GM18870 (cell line): ENCODE data around the gene UVSSA.

Experiments
- ATAC-seq: cut with Tn5 transposase; IDR thresholded peaks from one replicate; pipeline ENCODE4 v1.9.1; 2021; ENCODE audit warnings: moderate library complexity; ENCODE audit not compliant: unreplicated experiment

Gene UVSSA

DNA sequence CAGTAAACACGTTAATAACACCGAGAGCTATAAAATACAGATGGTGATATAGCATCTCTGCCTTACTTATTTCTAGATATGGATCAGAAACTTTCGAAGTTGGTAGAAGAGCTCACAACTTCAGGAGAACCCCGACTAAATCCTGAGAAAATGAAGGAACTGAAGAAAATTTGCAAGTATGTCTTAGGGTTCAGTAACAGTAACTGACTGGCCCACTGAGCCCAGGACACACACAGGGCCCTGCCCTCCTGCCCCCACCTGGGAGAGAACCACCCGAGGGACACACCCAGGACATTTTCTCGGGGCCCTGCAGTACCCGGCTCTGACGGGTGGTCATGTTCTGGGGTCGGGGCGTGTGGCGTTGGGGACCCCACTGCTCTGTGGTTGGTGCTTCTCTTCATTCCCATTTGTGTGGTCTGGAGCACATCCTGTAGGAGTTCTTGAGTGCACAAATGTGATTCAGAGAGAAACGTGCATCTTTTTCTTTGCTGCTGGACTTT is 1.1 kb downstream of the UVSSA start:
- no peak for ATAC-seq

DNA sequence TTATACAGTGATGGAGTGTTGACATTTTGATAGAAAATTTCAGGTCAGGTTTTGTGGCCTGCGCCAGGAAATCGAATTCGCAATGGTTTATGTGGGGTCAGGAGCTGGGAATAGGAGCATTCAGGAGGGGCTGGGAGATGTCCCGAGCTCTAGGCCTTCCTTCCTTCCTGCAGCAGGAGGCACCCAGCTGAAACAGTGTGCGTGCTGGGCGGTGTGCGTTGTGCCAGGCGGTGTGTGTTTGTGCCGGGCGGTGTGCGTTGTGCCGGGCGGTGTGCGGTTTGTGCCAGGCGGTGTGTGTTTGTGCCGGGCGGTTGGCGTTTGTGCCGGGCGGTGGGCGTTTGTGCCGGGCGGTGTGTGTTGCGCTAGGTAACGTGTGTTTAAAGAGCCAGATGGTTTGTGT is 1.7 kb downstream of the UVSSA start:
- no peak for ATAC-seq

DNA sequence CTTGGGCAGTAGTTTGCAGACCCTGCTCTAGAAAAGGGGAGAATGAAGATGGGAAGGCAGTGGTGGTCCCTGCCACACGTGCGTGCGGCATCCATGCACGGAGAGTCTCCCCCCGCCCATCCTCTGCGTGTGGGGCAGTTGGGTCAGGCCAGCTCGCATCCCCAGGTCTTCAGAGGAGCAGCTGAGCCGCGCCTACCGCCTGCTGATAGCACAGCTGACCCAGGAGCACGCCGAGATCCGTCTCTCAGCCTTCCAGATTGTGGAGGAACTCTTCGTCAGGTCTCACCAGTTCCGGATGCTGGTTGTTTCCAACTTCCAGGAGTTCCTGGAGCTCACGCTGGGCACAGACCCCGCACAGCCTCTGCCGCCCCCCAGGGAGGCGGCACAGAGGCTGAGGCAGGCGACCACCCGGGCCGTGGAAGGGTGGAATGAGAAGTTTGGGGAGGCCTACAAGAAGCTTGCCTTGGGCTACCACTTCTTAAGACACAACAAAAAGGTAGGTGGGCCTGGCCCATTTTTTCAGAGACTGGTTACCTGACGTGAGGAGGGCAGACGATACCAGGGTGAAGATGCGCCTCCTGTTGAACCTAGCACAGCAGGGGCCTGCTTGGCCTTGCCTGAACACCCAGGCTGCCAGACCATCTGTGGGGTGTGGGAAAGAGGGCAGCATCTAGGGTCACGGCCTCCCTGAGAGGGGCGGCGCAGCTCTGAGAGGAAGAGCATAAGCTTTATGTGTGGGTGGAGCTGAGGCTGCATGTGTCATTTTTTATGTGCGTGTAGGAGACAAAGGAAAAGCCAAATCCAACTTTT is 2.6 kb downstream of the UVSSA start:
- ATAC-seq, result no peak

DNA sequence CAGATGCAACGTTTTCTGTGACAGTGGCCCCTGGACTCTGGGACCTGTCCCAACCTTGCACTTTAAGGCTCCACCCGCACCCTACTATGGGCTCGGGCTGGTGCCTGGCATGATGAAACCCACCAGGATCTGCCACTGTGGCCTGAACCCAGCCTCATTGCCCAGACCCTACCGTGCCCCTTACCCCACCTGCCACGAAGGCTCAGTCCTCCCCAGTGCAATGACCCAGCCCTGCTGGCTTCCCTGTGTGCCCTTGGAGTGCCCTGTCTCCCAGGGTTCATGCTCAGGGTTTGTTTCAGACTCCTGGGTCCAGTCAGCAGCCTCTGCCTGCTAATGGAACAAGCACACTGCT is 3.1 kb downstream of the UVSSA start:
- ATAC-seq, result no peak

DNA sequence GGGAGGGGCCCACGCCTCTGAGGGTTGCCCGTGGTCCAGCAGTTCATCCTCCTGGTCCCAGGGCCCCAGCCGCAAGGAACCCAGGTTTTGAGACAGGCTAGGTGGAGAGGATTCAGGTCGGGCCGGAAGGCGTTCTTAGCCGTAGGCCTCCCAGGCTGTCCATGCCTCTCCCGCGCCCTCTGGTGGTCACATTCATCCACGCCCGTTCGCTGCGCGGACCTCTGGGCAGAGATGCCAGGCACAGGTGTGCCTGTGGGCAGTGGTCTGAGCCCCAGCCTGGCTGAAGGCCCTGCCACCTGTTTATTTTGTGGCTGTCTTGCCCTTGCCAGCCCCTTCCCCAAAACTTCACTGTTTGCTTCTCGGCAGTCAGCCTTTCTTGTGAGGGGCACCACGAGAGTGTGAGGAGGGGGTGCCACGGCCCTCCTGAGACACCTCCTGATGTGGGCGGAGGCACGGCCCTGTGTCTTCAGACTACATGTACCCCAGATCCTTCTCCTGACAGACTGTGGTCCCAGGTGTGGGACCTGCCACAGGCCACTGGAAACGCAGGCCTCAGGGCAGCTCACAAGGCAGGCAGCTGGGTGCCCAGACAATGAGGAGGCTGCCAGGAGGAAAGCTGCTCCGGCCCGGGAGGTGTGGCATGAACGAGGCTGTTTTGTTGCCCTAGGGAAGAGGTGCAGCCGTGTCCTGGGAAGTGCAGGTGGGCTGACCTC is 5.0 kb downstream of the UVSSA start:
- ATAC-seq, result no peak

DNA sequence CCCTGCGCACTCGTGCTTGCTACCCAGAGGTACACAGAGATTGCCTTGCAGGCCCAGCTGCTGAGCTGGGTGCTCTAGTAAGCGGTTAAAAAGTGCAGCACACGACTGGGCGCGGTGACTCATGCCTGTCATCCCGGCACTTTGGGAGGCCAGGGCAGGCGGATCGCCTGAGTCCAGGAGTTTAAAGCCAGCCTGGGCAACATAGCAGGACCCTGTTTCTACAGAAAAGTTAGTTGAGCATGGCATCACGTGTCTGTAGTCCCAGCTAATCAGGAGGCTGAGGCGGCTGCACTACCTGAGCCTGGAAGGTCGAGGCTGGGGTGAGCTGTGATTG is 5.5 kb downstream of the UVSSA start:
- no peak for ATAC-seq

DNA sequence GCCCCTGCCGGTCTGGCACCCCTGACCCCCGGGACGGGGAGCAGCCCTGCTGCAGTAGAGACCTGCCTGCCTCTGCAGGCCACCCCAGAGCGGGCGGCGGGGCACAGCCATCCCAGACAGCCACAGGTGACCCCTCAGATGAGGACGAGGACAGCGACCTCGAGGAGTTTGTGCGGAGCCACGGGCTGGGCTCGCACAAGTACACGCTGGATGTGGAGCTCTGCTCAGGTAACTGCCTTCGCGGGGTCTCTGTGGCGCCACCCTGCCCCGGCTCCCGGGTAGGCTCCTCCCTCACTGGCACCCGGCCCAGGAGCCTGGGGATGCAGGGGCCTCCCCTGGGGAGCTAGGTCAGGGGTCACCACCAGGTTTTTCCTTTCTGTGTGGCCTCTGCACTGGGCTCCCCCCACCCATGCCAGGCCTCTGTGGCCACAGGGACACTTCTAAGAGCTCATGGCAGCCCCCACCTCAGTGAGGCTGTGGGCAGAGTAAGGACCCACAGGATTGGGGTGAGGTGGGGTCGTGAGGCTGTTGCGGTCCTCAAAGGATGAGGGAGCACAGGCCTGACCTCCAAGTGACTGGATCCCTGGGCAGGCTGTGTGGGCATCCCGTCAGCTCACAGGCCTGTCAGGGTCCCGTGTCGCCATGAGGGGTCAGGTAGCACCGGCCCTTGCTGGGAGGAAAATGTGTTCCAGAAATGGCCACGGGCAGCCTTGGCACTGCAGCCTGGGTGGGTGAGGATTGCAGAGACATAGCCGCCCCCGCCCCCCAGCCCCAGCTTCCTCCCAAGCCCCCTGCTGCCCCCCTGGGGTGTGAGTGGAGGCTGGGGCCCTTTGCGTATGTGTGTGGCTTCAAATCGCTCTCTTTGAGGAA is 6.4 kb downstream of the UVSSA start:
- no peak for ATAC-seq

DNA sequence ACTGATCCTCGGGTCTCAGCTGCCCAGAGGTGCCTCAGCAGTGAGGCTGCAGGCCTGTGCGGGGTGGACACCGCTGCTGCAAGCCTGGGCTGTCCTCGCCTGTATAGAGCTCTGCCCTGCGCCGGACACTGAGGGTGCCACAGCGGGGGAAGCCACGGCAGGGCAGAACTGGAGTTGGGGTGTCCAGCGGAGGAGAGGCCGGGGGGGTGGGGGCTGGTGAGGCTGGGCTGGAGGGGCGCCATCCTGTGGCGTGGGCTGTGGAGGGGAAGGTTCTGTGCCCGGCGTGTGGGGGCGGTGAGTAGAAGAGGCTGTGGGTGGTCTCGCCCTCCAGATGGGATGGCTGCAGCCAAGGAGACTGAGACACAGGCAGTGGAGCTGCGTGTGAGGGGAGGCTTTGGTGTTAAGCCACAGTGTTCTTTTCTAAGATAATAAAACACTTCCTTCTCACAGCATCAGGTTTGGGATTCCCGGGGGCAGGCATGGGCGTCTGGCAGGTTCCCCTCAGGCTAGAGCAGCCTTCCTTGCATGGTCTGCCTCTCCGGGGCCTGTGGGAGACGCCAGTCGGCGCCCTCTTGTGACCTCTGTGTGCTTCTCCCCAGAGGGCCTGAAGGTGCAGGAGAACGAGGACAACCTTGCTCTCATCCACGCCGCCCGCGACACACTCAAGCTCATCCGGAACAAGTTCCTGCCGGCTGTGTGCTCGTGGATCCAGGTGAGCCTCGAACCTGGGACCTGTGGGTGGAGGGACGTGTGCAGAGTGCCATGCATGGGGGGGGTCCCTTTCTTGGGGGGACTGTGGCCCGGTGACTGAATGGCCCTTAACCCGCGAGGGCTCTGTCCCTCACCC is 7.4 kb downstream of the UVSSA start:
- ATAC-seq, result no peak

DNA sequence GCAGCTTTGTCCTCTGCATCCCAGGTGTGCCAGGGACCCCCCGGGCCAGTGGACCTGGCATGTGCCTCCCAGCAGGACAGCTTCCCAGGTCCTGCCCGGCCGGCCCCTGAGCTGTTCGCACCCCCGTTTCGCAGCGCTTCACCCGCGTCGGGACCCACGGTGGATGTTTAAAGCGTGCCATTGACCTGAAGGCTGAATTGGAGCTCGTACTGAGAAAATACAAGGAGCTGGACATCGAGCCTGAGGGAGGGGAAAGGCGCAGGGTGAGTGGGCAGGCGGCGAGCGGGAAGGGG is 7.9 kb downstream of the UVSSA start:
- no peak for ATAC-seq

DNA sequence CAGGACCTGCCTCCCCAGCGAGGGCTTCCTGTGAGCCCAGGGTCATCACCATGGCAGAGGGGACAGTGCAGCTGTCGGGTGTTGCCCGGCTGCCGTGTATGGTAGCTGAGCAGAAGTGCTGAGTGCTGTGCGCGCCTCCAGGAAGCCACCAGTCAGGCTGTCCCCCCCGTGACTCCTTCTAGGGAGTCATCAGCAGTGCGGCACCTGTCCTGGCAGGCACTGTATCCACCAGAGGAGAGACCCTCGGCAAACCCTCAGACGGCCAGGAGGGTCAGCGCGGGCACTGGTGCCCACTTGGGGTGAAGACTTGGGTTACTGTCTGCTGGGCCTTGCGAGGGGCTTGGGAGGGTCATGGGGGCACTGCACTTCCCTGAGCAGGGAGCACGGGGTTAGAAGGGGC is 8.4 kb downstream of the UVSSA start:
- no peak for ATAC-seq

DNA sequence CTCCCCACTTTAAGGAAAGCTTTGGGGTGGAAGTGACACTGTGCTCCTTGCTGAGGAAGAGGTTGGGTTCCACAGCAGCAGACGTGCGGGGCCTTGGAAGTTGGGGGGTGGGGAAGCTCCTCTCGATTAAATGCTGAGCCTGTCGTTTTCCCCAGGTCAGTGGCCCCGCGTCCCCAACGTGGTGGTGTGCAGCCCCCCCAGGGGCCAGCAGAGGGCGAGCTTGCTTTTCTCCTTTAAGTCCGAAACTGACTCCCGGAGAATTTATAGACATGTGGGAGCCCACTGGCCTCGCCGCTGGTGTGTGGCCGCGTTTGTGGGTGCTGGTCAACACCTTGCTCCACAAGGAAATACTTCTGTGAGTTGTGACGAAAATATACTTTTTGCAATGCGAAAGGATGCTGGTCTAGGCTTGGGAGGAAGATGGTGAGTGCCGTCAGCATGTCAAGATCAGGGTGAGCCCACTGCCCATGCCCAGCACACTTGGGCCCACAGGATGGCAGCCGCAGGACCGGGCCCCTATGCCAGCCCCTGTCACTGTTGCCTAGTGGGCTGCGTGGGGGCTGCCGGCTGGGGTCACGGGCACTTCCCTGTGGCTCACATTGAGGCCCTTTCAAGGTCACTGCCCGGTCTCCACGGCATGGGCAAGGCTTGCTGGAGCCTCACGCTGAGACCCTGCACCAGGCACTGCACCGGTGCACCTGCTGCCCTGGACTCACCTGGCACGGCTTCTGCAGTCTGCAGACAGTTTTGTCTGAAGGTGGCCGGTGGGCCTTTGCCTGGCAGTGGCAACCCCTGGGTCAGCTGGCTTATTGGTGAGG is 9.4 kb downstream of the UVSSA start:
- ATAC-seq, result no peak

DNA sequence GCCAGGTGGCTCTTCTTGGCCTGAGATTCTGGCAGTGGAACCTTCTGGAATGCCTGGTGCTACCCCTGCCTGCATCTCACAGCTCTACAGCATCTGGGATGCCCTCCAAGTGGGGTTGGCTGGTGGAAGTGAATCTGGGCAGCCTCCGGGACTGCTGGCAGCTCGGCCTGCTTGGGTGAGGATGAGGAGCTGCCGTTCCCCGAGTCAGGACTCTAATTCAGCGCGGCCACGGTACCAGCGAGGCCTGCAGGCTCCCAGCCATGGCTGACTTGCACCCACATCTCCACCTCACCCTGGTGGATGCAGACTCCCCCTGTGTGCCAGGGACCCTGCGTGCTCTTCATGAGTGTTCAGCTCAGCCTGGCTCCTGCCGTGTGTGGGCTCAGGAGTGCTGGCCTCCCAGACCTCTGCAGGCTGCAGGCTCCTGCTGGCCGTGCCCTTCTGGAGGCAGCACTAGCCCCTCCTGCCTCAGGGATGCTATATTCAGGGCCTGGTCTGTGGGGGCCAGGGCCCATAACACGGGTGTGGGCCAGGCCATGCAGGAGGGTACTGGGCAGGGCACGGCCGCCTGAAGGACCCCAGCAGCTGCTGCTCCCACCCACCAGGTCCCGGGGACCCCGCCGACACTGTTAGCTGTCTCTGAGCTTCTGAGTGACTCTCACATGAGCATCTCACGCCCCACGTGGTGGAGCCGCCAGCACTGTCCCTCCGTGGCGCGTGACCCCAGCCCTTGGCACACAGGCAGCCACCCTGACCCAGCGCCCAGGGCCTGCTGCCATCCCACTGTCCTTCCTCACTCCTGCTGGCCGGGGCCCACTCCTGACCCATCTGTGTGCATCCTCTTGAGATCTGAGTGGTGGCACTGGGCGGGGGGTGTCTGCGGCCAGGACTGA is 10.6 kb downstream of the UVSSA start:
- ATAC-seq, result no peak

DNA sequence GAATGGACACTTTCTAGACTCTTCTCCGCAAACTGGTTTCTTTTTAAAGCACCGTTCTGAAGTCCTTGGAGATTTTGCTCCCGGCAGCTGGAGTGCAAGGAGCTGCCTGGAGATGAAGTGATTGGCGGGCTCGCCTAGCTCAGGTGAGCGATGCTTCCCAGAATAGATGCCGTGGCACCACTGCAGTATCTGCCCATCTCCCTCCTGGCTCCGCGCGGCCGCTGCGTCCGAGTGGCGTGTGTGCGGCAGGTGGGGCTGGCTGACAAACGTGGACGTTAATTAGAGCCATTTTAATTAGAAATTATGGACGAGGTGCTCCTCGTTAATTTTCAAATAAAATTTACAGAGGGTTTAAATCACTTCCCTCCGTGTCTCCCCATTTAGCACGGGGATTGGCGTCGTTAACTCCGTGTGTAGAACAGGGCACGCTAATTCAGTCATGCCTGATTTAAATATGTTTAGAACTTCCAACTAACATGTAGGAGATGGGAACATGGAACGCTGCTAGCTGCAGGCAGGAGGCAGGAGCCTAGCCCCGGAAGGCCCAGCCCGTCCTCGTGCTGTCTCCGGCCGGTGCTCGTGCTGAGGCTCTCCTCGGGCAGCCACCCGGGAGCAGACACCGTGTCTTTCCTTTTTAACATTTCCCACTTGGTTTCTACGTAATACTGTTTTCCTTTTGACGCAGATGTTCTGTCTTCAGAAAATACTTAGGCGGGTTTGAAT is 11.6 kb downstream of the UVSSA start:
- ATAC-seq, result no peak

DNA sequence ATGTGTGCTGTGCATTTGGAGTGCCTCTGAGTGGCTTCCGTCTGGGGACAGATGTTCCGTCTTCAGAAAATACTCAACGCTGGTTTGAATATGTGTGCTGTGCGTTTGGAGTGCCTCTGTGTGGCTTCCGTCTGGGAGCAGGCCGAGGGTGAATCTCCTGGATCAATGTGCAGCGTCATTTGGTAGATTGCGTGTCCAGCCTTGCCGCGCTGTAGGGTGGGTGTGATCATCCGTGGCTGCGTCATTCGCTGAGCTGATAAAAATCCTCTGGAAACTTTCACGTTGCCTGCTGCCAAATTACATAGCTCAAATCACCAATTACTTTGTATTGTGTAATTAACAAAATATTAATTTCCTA is 12.1 kb downstream of the UVSSA start:
- no peak for ATAC-seq

DNA sequence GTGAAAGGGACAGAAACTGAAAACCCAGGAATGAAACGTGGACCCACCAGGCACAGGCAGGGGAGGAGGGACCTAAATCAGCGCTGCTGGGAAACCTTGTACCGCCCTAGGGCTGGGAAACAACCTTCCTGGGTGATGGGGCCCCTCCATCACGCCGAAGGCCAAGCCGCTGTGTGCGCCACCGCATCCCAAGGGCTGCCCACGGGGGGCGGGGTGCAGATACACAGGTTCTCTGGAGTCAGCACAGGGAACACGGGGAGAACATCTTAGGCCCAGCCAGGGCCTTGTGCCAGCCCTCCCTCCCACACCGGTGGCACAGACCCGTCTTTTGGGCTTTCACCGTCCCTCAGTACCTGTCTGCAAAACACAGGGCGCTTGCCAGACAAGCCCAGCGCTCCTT is 13.0 kb downstream of the UVSSA start:
- no peak for ATAC-seq

DNA sequence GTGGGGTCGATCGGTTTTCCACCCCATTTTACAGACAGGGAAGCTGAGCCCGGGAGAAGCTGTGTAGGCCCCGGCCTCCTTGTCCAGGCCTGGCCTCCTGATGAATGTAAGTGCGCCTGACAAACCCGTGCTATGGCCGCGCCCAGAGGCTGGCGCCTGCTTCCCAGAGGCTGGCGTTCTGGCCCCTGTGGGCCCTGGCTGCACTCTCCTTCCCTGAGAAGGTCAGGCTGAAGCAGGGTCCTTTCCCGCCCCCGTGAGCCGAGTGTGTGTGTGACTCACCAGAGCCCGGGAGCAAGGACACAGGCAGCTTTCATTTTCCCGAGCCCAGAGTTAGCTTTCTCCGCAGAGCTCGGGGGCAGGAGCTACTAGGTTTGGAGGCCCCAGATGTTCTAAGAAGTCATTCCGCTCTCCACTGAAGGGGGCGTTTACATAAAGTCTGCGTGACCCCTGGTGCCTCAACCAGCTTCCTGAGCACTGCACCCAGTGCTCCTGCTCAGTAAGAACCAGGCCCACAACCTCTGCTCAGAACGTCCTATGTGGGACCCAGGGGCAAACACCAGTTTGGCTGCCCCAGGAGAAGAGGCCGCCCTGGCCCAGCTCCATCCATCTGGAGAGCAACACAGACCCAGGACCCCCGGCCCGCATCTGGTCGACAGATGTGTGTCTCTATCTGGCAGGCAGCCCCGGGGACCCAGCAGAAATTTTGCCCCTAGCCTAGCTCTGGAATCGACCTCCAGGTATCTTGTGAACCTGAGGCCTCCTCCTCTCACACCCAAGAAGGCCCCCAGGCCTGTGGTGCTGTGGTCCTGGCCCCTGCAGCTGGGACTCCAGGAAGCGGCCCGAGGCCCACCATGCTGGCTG is 13.6 kb downstream of the UVSSA start:
- ATAC-seq, result no peak

DNA sequence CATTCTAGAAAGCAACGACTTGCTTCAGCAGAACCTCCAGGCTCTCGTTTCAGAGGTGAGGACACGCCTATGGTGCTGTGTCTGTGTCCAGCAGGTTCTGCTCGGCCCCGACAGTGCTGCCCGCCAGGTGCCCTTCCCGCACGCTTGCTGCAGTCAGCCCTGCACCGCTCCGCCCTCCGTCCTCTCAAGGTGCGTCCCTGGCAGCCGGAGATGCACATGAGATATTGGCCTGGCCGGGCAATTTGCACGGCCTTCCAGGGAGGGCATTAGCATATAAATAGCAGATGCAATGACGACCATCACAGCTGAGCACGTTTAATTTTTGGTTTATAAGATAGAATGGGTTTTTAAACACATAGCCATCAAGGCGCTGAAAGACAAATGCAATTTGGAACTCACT is 14.4 kb downstream of the UVSSA start:
- ATAC-seq, result no peak

DNA sequence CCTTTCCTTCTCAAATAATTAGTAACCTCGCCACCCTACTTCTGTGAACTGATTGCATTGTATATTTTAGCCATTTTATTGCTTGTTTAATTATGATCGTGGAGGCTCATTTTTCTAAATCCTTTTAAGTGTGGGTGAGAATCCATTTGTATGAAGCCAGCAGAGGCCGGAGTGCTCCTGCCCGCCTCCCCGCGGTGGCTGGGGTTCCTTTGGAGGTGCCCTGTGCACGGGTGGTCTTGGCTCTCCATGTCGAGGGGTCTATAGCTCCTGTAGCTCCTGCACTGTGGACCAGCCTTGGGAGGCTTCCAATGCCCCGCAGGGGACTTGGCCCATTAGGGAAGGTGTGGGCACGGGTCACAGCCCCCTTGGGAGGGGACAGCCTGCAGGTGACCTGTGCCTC is 15.0 kb downstream of the UVSSA start:
- no peak for ATAC-seq
